Fibroblast of lung (primary cell): ENCODE data around the gene SNX8. TPM values are rescaled to one million over a fixed set of nuclear protein-coding genes. Genes with fewer than 3 reads are reported as not detected.
A peak's percentile ranks its signal among the peaks of the same experiment; 100 is the strongest.

ENCODE experiments used
- DNase-seq, 2 donors: peaks; one replicate each; pipeline versions ENCODE4 v3.0.0 to v3.0.0-alpha.2; 2010; ENCODE audit warnings: low read depth in 2 of 2
- H2AFZ ChIP-seq: 2 replicates; pipeline ENCODE4 v1.5.1; 2012; ENCODE audit warnings: low read length, control low read depth, inconsistent platforms
- H3K27ac ChIP-seq: 2 replicates; pipeline ENCODE4 v1.5.1; 2011; ENCODE audit warnings: low read length, control low read depth; ENCODE audit not compliant: insufficient read depth
- H3K27me3 ChIP-seq: 2 replicates; pipeline ENCODE4 v1.5.1; 2011; ENCODE audit warnings: mild to moderate bottlenecking, low read length; ENCODE audit not compliant: control insufficient read depth, insufficient read depth
- H3K36me3 ChIP-seq: 2 replicates; pipeline ENCODE4 v1.5.1; 2011; ENCODE audit warnings: low read length; ENCODE audit not compliant: control insufficient read depth, insufficient read depth
- H3K4me1 ChIP-seq: 2 replicates; pipeline ENCODE4 v1.5.1; 2011; ENCODE audit warnings: low read length; ENCODE audit not compliant: control insufficient read depth, insufficient read depth; ENCODE audit errors: extremely low read depth
- H3K4me2 ChIP-seq: 2 replicates; pipeline ENCODE4 v1.5.1; 2011; ENCODE audit warnings: low read length, control low read depth; ENCODE audit not compliant: insufficient read depth; ENCODE audit errors: extremely low read depth
- H3K4me3 ChIP-seq, 4 experiments: fragments of 200-600 bp in 1 of 4; sonication (generic) in 1 of 4; replicated peaks in 1 of 4; 2 replicates each; pipeline ENCODE4 v1.5.1; 2011 to 2016; ENCODE audit warnings: low read length in 4 of 4, low read depth in 3 of 4, mild to moderate bottlenecking in 3 of 4, control low read depth in 2 of 4, inconsistent platforms in 1 of 4, mixed read lengths in 1 of 4; ENCODE audit not compliant: insufficient read depth in 1 of 4; ENCODE audit errors: control extremely low read depth in 1 of 4
- H3K79me2 ChIP-seq: 2 replicates; pipeline ENCODE4 v1.5.1; 2012; ENCODE audit warnings: mild to moderate bottlenecking, low read length, inconsistent platforms; ENCODE audit not compliant: control insufficient read depth, insufficient read depth
- H3K9ac ChIP-seq: 2 replicates; pipeline ENCODE4 v1.5.1; 2011; ENCODE audit warnings: mild to moderate bottlenecking, low read length, control low read depth; ENCODE audit not compliant: insufficient read depth
- H3K9me3 ChIP-seq: 2 replicates; pipeline ENCODE4 v1.5.1; 2012; ENCODE audit warnings: low read depth, low read length; ENCODE audit not compliant: control insufficient read depth, insufficient read depth
- H4K20me1 ChIP-seq: 2 replicates; pipeline ENCODE4 v1.5.1; 2011; ENCODE audit warnings: low read length; ENCODE audit not compliant: control insufficient read depth, insufficient read depth; ENCODE audit errors: extremely low read depth
- EZH2 ChIP-seq: IDR thresholded peaks from 2 replicates; pipeline ENCODE4 v1.5.1; 2012; ENCODE audit warnings: low read length, control low read depth, mild to moderate bottlenecking; ENCODE audit errors: missing control alignments
- polyA plus RNA-seq, 2 donors: library from polyadenylated mRNA; depleted of rRNA in 1 of 2; stranded (reverse) in 1 of 2; unstranded in 1 of 2; fragments of >200 nt; gene quantifications; 2 replicates each; pipeline ENCODE4 v1.2.1, GENCODE V29; 2011 to 2012; ENCODE audit warnings: missing spikeins in 1 of 2
- total RNA-seq: library from RNA; depleted of rRNA; stranded (reverse); fragments of >200 nt; gene quantifications from 2 replicates; pipeline ENCODE4 v1.2.1, GENCODE V29; 2014
- TF ChIP-seq, protein P1 (sequence below), 2 donors: IDR thresholded peaks in 1 of 2; conservative IDR thresholded peaks in 1 of 2; 1 replicate in 1 of 2; 2 replicates in 1 of 2; pipeline ENCODE4 v1.5.1; 2011 to 2012; ENCODE audit warnings: low read length in 2 of 2, control low read depth in 1 of 2, inconsistent platforms in 1 of 2, low read depth in 1 of 2, mild to moderate bottlenecking in 1 of 2

The SNX8 gene
- total and polyA plus RNA-seq, 2 donors (not counting 1 experiment from before 2014, with no cell fraction given) = 13.2 to 27.4 TPM

DNA sequence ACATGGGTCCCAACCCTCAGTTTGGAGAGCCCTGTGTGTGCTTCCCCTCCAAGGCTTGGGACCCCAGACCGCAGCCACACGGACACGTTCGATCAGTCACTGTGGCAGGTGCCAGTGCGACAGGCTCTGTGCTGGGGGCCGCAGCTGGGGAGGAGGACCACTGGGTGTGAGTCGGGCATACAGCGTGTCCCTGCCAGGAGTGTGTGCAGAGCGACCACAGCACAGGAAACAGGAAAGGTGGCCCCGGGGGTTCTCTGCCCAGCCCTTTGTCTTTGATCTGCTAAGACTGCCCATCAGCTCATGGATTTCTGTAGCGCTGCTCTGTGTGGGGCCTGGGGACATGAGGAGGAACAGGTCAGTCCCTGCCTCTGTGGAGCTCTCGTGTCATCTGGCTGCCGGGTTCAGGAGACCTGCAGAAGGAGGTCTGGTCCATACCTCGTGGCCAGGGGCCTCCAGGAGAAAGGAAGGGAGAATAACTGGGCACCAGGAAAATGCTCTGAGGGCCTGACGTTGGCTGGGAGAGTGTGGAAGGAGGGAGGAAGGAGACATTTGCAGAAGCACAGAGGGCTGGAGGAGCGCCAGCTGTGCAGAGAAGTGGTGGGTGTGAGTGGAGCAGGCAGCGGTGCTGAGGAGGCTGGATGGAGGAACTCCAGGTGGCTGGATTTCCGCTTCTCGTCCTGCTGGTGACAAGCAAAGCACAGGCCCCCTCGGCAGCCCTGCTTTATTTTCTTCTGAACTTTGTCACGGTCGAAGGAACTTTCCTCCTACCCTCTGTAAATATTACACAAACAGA, 68.2 kb downstream of the SNX8 start:
- no peak overlapping the region for H2AFZ ChIP-seq
- H3K4me3 ChIP-seq = no peak overlapping the region
- H3K27me3 ChIP-seq = no peaks in the 10 kb centered on the region
- no peaks in the 10 kb centered on the region for H4K20me1 ChIP-seq
- H3K36me3 ChIP-seq = peaks cover 5% of the 10 kb centered on the region
- H3K9me3 ChIP-seq = no peaks in the 10 kb centered on the region
- H3K27ac ChIP-seq = no peak overlapping the region
- no peak for DNase-seq
- H3K4me1 ChIP-seq = peaks cover 17% of the 10 kb centered on the region
- H3K4me2 ChIP-seq = no peak overlapping the region
- no peak overlapping the region for H3K9ac ChIP-seq
- TF ChIP-seq, protein P1, sequence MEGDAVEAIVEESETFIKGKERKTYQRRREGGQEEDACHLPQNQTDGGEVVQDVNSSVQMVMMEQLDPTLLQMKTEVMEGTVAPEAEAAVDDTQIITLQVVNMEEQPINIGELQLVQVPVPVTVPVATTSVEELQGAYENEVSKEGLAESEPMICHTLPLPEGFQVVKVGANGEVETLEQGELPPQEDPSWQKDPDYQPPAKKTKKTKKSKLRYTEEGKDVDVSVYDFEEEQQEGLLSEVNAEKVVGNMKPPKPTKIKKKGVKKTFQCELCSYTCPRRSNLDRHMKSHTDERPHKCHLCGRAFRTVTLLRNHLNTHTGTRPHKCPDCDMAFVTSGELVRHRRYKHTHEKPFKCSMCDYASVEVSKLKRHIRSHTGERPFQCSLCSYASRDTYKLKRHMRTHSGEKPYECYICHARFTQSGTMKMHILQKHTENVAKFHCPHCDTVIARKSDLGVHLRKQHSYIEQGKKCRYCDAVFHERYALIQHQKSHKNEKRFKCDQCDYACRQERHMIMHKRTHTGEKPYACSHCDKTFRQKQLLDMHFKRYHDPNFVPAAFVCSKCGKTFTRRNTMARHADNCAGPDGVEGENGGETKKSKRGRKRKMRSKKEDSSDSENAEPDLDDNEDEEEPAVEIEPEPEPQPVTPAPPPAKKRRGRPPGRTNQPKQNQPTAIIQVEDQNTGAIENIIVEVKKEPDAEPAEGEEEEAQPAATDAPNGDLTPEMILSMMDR (conservative IDR thresholded peaks at IDR 0.05 in 1 of 2, IDR thresholded peaks at IDR 0.05 in 1 of 2; ENCODE audit: low read depth in 1 of 2, low read length in 2 of 2) = no peak
- TF ChIP-seq EZH2 = no peak
- peaks cover 8% of the 10 kb centered on the region for H3K79me2 ChIP-seq

DNA sequence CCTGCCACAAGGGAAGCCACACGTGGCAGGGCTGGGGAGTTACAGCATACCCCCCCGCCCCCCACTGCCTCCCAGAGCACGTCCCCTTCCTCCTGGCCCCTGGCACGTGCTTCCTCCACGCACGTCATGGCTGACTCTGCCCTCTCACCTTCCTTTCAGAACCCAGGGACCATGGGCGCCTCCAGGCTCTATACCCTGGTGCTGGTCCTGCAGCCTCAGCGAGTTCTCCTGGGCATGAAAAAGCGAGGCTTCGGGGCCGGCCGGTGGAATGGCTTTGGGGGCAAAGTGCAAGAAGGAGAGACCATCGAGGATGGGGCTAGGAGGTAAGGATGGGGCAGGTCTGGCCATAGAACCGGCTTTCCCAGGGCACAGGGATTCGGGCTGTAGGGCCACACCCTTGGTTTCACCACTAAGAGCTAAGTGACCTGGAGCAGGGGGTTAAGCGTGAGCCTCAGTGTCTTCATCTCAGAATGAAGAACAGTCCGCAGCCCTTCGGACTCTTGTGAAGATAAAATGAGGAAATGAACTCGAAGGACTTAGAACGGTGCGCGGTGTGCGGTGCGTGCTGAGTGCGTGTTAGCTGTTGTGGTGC, 69.7 kb downstream of the SNX8 start:
- Histone ChIP-seq H4K20me1 (no peaks in the 10 kb centered on the region), H3K27ac (no peak overlapping the region), H3K27me3 (no peaks in the 10 kb centered on the region), H3K79me2 (peaks cover 21% of the 10 kb centered on the region), H3K4me3 (no peak overlapping the region), H3K9ac (no peak overlapping the region), H3K4me2 (no peak overlapping the region), H2AFZ (no peak overlapping the region), H3K4me1 (peaks cover 13% of the 10 kb centered on the region), H3K9me3 (no peaks in the 10 kb centered on the region), H3K36me3 (peaks cover 3% of the 10 kb centered on the region)
- no peak for DNase-seq
- TF ChIP-seq, protein P1 (conservative IDR thresholded peaks at IDR 0.05 in 1 of 2, IDR thresholded peaks at IDR 0.05 in 1 of 2; ENCODE audit: low read depth in 1 of 2, low read length in 2 of 2) = no peak
- no peak for TF ChIP-seq EZH2

DNA sequence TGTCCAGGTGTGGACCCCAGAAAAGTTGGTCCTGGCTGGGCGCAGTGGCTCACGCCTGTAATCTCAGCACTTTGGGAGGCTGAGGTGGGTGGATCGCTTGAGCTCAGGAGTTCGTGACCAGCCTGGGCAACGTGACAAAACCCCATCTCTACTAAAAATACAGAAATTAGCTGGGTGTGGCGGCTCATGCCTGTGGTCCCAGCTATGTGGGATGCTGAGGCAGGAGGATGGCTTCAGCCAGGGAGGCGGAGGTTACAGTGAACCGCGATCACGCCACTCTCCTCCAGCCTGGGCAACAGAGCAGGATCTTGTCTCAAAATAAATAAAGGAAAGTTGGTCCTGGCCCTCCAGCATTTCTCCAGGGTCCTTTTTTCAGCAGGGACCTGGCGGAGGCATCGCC, 70.8 kb downstream of the SNX8 start:
- H3K4me3 ChIP-seq = no peak overlapping the region
- H2AFZ ChIP-seq = no peak overlapping the region
- no peak overlapping the region for H3K27ac ChIP-seq

More for the DNA sequence above, 70.8 kb downstream of the SNX8 start:
- H3K9ac ChIP-seq = no peak overlapping the region
- peaks cover 8% of the 10 kb centered on the region for H3K4me1 ChIP-seq
- H3K79me2 ChIP-seq = peaks cover 22% of the 10 kb centered on the region
- peak in 1 of 2 donors; percentile 17 for DNase-seq
- no peak for TF ChIP-seq EZH2
- TF ChIP-seq, protein P1 (conservative IDR thresholded peaks at IDR 0.05 in 1 of 2, IDR thresholded peaks at IDR 0.05 in 1 of 2; ENCODE audit: low read depth in 1 of 2, low read length in 2 of 2) = no peak
- H3K4me2 ChIP-seq = peak overlapping the region; percentile 91
- no peaks in the 10 kb centered on the region for H3K9me3 ChIP-seq
- H4K20me1 ChIP-seq = no peaks in the 10 kb centered on the region
- H3K36me3 ChIP-seq = peaks cover 7% of the 10 kb centered on the region
- H3K27me3 ChIP-seq = no peaks in the 10 kb centered on the region
